UCSD-AML1 (cell line): ENCODE measurements around the gene PCDHGA11.
A peak's percentile ranks its signal among the peaks of the same experiment; 100 is the strongest.
"Not testable (repeated sequence)": the region's sequence is repeated elsewhere in the genome, so short reads cannot be mapped to it uniquely, and the experiment has no call there.

Experiments used
- DNase-seq: peaks from one replicate; lab custom pipeline; 2025; ENCODE audit not compliant: unreplicated experiment; lab: John Stamatoyannopoulos, UW

The PCDHGA11 gene

DNA sequence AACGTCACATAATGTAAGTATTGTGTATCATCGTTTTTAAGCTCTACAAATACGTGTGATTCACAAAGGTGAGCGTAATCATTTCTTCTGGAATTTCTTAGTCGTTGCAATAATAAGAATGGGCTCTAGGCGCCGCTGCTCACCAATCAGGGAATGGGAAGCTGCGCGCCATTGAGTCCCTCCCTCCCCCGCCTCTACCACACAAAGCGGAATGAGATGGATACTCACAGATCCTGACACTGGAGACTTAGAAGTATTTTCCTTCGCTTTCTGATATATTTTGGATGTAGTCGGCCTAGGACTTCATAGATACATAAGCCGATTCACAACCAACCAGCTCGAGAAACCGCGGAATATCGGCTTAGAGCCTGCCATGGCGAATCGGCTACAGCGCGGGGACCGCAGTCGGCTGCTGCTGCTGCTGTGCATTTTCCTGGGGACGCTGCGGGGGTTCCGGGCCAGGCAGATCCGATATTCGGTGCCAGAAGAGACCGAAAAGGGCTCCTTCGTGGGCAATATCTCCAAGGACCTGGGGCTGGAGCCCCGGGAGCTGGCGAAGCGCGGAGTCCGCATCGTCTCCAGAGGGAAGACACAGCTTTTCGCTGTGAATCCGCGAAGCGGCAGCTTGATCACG is at the start of gene PCDHGA11:
Gene PCDHGA11, plus strand, starts transcription at position 197 of the 634 bp plus-strand sequence. Its CDS starts 177 bp downstream, at position 374.
- peak; percentile 44 for DNase-seq

- no peak for DNase-seq
These were observed 49.0 kb upstream of the PCDHGA11 start for GRCh38 chr5:141371572-141372475.

GRCh38 chr5:141373673-141374317 is 47.1 kb upstream of the PCDHGA11 start, which contains the start of gene PCDHGA6:
Gene PCDHGA6, plus strand, starts transcription at chr5:141373891. Its CDS starts 193 bp downstream, at chr5:141374084.
- DNase-seq = no peak

GRCh38 chr5:141374627-141375026 is 46.2 kb upstream of the PCDHGA11 start:
- DNase-seq = no peak

GRCh38 chr5:141375444-141376155 is 45.3 kb upstream of the PCDHGA11 start:
- DNase-seq = not testable (repeated sequence)

DNA sequence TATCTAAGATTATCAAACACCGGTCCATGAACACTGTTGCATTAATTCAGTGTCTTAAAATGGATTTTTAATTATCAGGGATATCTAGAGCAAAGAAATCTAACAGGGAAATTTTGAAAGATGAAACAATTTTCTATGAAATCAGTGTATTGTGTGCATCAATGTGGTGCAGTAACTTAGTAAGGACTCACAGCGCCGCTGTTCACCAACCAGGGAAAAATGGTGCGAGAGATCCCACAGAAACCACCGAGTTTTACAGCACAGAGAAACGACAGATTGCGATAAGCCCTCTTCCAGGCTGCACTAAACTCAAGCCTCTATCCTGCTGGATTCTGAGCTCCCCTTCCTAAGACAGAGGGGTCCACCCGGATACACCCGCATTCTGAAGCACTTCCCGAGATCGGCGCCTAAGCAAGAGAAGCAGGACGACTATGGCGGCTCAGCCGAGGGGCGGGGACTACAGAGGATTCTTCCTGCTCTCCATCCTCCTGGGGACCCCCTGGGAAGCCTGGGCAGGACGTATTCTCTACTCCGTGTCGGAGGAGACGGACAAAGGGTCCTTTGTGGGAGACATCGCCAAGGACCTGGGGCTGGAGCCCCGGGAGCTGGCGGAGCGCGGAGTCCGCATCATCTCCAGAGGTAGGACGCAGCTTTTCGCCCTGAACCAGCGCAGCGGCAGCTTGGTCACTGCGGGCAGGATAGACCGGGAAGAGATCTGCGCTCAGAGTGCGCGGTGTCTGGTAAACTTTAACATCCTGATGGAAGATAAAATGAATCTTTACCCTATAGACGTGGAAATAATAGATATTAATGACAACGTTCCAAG is 38.2 kb upstream of the PCDHGA11 start, which contains the start of gene PCDHGA7:
Gene PCDHGA7, plus strand, starts transcription at position 274 of the 826 bp plus-strand sequence. Its CDS starts 158 bp downstream, at position 432.
- no peak for DNase-seq

DNA sequence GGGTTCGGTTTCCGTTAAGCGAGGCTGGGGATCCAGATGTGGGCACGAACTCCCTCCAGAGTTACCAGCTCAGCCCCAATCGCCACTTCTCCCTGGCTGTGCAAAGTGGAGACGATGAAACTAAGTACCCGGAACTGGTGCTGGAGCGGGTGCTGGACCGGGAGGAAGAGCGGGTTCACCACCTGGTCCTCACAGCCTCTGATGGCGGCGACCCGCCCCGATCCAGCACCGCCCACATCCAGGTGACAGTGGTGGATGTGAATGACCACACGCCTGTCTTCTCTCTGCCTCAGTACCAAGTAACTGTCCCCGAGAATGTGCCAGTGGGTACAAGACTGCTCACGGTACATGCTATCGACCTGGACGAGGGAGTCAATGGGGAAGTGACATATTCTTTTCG is 37.5 kb upstream of the PCDHGA11 start:
- no peak for DNase-seq

DNA sequence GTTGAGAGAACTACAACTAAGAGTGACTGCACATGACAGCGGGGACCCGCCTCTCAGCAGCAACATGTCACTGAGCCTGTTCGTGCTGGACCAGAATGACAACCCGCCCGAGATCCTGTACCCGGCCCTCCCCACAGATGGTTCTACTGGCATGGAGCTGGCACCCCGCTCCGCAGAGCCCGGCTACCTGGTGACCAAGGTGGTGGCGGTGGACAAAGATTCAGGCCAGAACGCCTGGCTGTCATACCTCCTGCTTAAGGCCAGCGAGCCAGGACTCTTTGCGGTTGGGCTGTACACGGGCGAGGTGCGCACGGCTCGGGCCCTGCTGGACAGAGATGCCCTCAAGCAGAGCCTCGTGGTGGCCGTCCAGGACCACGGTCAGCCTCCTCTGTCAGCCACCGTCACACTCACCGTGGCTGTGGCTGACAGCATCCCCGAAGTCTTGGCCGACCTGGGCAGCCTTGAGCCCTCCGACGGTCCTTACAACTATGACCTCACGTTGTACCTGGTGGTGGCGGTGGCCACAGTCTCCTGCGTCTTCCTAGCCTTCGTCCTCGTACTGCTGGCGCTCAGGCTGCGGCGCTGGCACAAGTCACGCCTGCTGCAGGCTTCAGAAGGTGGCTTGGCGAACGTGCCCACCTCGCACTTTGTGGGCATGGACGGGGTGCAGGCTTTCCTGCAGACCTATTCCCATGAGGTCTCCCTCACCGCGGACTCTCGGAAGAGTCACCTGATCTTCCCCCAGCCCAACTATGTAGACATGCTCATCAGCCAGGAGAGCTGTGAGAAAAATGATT is 36.2 kb upstream of the PCDHGA11 start:
- no peak for DNase-seq

- peak; percentile 50 for DNase-seq
These were observed 33.1 kb upstream of the PCDHGA11 start, which contains the start of gene PCDHGB4 for GRCh38 chr5:141387557-141388311. Gene PCDHGB4, plus strand, starts transcription at chr5:141387698. Its CDS starts 187 bp downstream, at chr5:141387885.

- DNase-seq = no peak
These were observed 32.2 kb upstream of the PCDHGA11 start for GRCh38 chr5:141388661-141389060.

- DNase-seq = no peak
These were observed 31.5 kb upstream of the PCDHGA11 start for GRCh38 chr5:141389153-141390042.

DNA sequence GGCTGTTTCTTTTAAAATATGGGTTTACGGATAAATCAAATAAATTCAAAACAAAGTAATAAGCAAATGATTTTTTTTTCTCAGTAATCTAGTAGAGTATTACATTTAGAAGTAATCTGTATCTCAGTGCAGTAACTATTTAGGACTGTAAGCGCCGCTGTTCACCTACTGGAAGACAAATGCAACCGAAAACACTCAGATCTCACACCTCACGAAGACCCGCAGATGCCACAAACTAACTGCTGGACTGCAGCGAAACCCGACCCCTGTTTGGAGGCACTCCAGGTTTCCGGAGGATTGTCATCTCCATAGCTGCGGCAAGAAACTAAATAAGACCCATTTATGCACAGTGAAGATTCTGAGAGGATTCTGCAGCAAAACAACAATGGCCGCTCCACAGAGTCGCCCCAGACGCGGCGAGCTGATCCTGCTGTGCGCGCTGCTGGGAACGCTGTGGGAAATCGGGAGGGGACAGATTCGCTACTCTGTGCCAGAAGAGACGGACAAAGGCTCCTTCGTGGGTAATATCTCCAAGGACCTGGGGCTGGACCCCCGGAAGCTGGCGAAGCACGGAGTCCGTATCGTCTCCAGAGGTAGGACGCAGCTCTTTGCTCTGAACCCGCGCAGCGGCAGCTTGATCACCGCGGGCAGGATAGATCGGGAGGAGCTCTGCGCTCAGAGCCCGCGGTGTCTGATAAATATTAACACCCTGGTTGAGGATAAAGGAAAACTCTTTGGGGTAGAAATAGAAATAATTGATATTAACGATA is 28.2 kb upstream of the PCDHGA11 start, which contains the start of gene PCDHGA8:
Gene PCDHGA8, plus strand, starts transcription at position 205 of the 770 bp plus-strand sequence. Its CDS starts 181 bp downstream, at position 386.
- no peak for DNase-seq

- no peak for DNase-seq
These were observed 27.6 kb upstream of the PCDHGA11 start for GRCh38 chr5:141393267-141393666.

DNA sequence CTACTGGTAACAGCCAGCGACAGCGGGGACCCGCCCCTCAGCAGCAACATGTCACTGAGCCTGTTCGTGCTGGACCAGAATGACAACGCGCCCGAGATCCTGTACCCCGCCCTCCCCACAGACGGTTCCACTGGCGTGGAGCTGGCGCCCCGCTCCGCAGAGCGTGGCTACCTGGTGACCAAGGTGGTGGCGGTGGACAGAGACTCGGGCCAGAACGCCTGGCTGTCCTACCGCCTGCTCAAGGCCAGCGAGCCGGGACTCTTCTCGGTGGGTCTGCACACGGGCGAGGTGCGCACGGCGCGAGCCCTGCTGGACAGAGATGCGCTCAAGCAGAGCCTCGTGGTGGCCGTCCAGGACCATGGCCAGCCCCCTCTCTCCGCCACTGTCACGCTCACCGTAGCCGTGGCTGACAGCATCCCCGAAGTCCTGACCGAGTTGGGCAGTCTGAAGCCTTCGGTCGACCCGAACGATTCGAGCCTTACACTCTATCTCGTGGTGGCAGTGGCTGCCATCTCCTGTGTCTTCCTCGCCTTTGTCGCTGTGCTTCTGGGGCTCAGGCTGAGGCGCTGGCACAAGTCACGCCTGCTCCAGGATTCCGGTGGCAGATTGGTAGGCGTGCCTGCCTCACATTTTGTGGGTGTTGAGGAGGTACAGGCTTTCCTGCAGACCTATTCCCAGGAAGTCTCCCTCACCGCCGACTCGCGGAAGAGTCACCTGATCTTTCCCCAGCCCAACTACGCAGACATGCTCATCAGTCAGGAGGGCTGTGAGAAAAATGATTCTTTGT is 26.3 kb upstream of the PCDHGA11 start:
- not testable (repeated sequence) for DNase-seq

- DNase-seq = not testable (repeated sequence)
These were observed 22.9 kb upstream of the PCDHGA11 start, which contains the start of gene PCDHGB5 for GRCh38 chr5:141397756-141398551. Gene PCDHGB5, plus strand, starts transcription at chr5:141397947. Its CDS starts 181 bp downstream, at chr5:141398128.
